Measurements from ENCODE around the gene CKAP2L. TPM values are rescaled to one million over a fixed set of nuclear protein-coding genes. Genes with fewer than 3 reads are reported as not detected.

Gene CKAP2L
- total and polyA plus RNA-seq, 2 donors (not counting 1 experiment from before 2014, with no cell fraction given) = 3.0 to 4.4 TPM

DNA sequence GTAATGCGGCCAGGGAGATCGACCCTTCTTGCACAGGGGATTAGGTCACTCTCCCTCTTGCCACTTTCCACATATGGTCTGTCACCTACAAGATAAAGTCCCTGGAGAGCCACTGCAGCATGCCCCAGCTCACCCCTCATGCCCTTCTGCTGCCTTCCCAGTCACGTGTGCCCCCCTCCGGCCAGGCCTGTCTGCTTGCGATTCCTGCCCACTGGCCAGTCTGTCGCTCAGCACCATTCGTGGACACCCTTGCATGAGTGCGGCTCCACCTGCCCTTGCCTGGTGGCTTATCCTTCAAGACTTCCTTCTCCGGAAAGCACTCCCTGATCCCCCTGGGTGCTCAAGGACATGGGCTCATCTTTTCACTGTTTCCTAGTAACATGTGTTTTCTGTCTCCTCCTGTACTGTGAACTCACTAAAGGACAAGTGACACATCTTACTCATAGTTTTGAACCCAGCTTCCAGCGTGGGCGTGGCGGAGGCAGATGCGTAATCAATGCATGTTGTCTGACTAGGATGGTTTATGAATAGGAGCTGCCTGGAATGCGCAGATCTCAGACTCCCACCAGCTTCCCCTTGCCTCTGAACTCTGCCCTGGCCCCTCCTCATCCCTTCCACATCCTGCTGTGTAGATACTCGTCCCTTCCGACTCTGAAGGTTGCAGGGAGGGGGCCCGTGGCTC, 51.4 kb downstream of the CKAP2L start:
- peaks cover 10% of the 10 kb centered on the region for H3K4me1 ChIP-seq (ENCODE audit: control insufficient read depth, extremely low read depth, insufficient read depth, low read length)
- TF ChIP-seq, protein P1, sequence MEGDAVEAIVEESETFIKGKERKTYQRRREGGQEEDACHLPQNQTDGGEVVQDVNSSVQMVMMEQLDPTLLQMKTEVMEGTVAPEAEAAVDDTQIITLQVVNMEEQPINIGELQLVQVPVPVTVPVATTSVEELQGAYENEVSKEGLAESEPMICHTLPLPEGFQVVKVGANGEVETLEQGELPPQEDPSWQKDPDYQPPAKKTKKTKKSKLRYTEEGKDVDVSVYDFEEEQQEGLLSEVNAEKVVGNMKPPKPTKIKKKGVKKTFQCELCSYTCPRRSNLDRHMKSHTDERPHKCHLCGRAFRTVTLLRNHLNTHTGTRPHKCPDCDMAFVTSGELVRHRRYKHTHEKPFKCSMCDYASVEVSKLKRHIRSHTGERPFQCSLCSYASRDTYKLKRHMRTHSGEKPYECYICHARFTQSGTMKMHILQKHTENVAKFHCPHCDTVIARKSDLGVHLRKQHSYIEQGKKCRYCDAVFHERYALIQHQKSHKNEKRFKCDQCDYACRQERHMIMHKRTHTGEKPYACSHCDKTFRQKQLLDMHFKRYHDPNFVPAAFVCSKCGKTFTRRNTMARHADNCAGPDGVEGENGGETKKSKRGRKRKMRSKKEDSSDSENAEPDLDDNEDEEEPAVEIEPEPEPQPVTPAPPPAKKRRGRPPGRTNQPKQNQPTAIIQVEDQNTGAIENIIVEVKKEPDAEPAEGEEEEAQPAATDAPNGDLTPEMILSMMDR (conservative IDR thresholded peaks at IDR 0.05 in 1 of 2, IDR thresholded peaks at IDR 0.05 in 1 of 2; ENCODE audit: low read depth in 1 of 2, low read length in 2 of 2) = no peak
- TF ChIP-seq EZH2 (IDR thresholded peaks at IDR 0.05; ENCODE audit: low read length, missing control alignments) = no peak
- no peaks in the 10 kb centered on the region for H3K27me3 ChIP-seq (ENCODE audit: control insufficient read depth, insufficient read depth, low read length)
- peak overlapping the region; percentile 6 for H2AFZ ChIP-seq (ENCODE audit: low read length)
- no peaks in the 10 kb centered on the region for H3K79me2 ChIP-seq (ENCODE audit: control insufficient read depth, insufficient read depth, low read length)
- H3K36me3 ChIP-seq (ENCODE audit: control insufficient read depth, insufficient read depth, low read length) = no peaks in the 10 kb centered on the region
- no peaks in the 10 kb centered on the region for H3K9me3 ChIP-seq (ENCODE audit: control insufficient read depth, insufficient read depth, low read depth, low read length)
- peak overlapping the region; percentile 36 for H3K9ac ChIP-seq (ENCODE audit: insufficient read depth, low read length)
- DNase-seq (ENCODE audit: low read depth in 2 of 2) = peak; percentile 54 to 78
- peak overlapping the region; percentile 60 for H3K27ac ChIP-seq (ENCODE audit: insufficient read depth, low read length)
- no peaks in the 10 kb centered on the region for H4K20me1 ChIP-seq (ENCODE audit: control insufficient read depth, extremely low read depth, insufficient read depth, low read length)
- H3K4me2 ChIP-seq (ENCODE audit: extremely low read depth, insufficient read depth, low read length) = peak overlapping the region; percentile 15
- no peak overlapping the region for H3K4me3 ChIP-seq (replicated peaks in 1 of 4; ENCODE audit: control extremely low read depth in 1 of 4, insufficient read depth in 1 of 4, low read depth in 3 of 4, low read length in 4 of 4)

DNA sequence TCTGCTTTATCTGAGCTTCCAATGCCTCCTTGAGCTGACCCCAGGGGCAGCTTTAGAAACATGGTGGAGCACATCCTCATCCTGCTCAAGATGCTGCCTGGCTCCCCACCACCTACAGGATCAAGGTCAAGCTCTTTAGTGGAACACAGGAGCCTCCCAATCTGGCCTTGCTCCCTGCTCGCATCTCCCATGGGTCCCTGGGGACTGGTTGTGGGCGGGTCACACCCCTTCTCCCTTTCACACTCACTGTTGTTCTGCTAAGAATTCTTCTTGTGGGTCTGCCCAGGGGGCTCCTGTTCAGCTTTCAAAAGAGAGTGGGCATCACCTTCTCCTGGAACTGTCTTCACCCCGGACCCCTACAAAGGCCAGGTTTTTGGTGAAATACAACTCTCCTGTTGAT, 51.9 kb downstream of the CKAP2L start:
- peaks cover 10% of the 10 kb centered on the region for H3K4me1 ChIP-seq (ENCODE audit: control insufficient read depth, extremely low read depth, insufficient read depth, low read length)
- no peak overlapping the region for H3K4me2 ChIP-seq (ENCODE audit: extremely low read depth, insufficient read depth, low read length)
- H3K4me3 ChIP-seq (replicated peaks in 1 of 4; ENCODE audit: control extremely low read depth in 1 of 4, insufficient read depth in 1 of 4, low read depth in 3 of 4, low read length in 4 of 4) = no peak overlapping the region
- no peak overlapping the region for H2AFZ ChIP-seq (ENCODE audit: low read length)
- H3K27ac ChIP-seq (ENCODE audit: insufficient read depth, low read length) = no peak overlapping the region
- H3K79me2 ChIP-seq (ENCODE audit: control insufficient read depth, insufficient read depth, low read length) = no peaks in the 10 kb centered on the region
- DNase-seq (ENCODE audit: low read depth in 2 of 2) = no peak
- H3K9me3 ChIP-seq (ENCODE audit: control insufficient read depth, insufficient read depth, low read depth, low read length) = no peaks in the 10 kb centered on the region
- no peaks in the 10 kb centered on the region for H3K27me3 ChIP-seq (ENCODE audit: control insufficient read depth, insufficient read depth, low read length)
- TF ChIP-seq, protein P1 (conservative IDR thresholded peaks at IDR 0.05 in 1 of 2, IDR thresholded peaks at IDR 0.05 in 1 of 2; ENCODE audit: low read depth in 1 of 2, low read length in 2 of 2) = no peak
- no peak for TF ChIP-seq EZH2 (IDR thresholded peaks at IDR 0.05; ENCODE audit: low read length, missing control alignments)
- H4K20me1 ChIP-seq (ENCODE audit: control insufficient read depth, extremely low read depth, insufficient read depth, low read length) = no peaks in the 10 kb centered on the region
- no peak overlapping the region for H3K9ac ChIP-seq (ENCODE audit: insufficient read depth, low read length)
- H3K36me3 ChIP-seq (ENCODE audit: control insufficient read depth, insufficient read depth, low read length) = no peaks in the 10 kb centered on the region

DNA sequence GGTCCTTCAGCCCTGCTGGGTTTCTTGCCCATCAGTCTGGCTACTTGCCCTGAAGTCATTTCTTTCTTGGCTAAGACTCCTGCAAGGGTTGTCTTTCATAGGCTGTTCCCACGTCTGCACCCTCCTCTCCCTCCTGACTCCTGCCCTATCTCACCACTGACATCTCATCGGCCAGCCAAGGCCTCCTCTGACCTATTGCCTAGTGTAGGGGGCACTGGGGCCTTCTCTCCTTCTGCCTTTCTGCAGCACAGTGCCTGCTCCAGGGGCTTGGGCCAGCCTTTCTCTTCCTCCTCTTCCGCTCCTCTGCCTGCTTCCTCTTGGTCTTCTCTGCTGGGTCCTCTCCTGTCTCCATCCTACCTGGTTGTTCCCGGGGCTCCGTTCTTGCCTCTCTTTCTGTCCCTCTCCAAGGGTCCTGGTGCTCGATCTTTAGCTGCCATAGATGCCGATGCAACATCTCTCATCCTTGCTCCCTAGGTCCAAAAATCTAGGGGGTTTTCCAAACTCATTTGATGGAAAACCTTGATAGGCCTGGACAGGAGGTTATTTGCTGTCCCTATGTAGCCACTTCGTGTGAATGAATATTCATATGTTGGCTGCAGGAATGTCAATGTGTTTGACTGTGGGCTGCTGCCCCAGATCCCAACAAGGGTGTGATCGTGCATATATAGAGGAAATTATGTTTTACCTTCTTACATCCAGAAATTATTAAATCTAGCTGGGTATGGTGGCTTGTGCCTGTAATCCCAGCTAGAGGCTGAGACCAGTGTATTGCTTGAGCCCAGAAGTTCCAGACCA, 53.3 kb downstream of the CKAP2L start:
- Histone ChIP-seq H3K4me3 (replicated peaks in 1 of 4; ENCODE audit: control extremely low read depth in 1 of 4, insufficient read depth in 1 of 4, low read depth in 3 of 4, low read length in 4 of 4) (no peak overlapping the region), H2AFZ (ENCODE audit: low read length) (no peak overlapping the region), H3K27ac (ENCODE audit: insufficient read depth, low read length) (no peak overlapping the region), H3K79me2 (ENCODE audit: control insufficient read depth, insufficient read depth, low read length) (no peaks in the 10 kb centered on the region), H3K9ac (ENCODE audit: insufficient read depth, low read length) (no peak overlapping the region), H3K9me3 (ENCODE audit: control insufficient read depth, insufficient read depth, low read depth, low read length) (no peaks in the 10 kb centered on the region), H3K4me2 (ENCODE audit: extremely low read depth, insufficient read depth, low read length) (no peak overlapping the region), H3K36me3 (ENCODE audit: control insufficient read depth, insufficient read depth, low read length) (no peaks in the 10 kb centered on the region), H3K27me3 (ENCODE audit: control insufficient read depth, insufficient read depth, low read length) (no peaks in the 10 kb centered on the region), H4K20me1 (ENCODE audit: control insufficient read depth, extremely low read depth, insufficient read depth, low read length) (no peaks in the 10 kb centered on the region), H3K4me1 (ENCODE audit: control insufficient read depth, extremely low read depth, insufficient read depth, low read length) (peaks cover 10% of the 10 kb centered on the region)
- no peak for DNase-seq (ENCODE audit: low read depth in 2 of 2)
- TF ChIP-seq, protein P1 (conservative IDR thresholded peaks at IDR 0.05 in 1 of 2, IDR thresholded peaks at IDR 0.05 in 1 of 2; ENCODE audit: low read depth in 1 of 2, low read length in 2 of 2) = no peak
- TF ChIP-seq EZH2 (IDR thresholded peaks at IDR 0.05; ENCODE audit: low read length, missing control alignments) = no peak
